ENCODE measurements around the gene MRPS27.
A peak's percentile ranks its signal among the peaks of the same experiment; 100 is the strongest.

GRCh38 chr5:72268753-72269410 lies 51.2 kb downstream of the MRPS27 start:
- TF ChIP-seq CTCF (IDR thresholded peaks at IDR 0.05) (peak; percentile 27 to 54 (median 42)), POLR2A (IDR thresholded peaks at IDR 0.05) (no peak)
